HG03066 (cell line): ENCODE data around the gene RASIP1.
"Not testable (repeated sequence)": the region's sequence is repeated elsewhere in the genome, so short reads cannot be mapped to it uniquely, and the experiment has no call there.

Experiments used
- ATAC-seq: cut with Tn5 transposase; IDR thresholded peaks from one replicate; pipeline ENCODE4 v1.9.1; 2021; ENCODE audit warnings: low read depth; ENCODE audit not compliant: unreplicated experiment

RASIP1 gene, protein sequence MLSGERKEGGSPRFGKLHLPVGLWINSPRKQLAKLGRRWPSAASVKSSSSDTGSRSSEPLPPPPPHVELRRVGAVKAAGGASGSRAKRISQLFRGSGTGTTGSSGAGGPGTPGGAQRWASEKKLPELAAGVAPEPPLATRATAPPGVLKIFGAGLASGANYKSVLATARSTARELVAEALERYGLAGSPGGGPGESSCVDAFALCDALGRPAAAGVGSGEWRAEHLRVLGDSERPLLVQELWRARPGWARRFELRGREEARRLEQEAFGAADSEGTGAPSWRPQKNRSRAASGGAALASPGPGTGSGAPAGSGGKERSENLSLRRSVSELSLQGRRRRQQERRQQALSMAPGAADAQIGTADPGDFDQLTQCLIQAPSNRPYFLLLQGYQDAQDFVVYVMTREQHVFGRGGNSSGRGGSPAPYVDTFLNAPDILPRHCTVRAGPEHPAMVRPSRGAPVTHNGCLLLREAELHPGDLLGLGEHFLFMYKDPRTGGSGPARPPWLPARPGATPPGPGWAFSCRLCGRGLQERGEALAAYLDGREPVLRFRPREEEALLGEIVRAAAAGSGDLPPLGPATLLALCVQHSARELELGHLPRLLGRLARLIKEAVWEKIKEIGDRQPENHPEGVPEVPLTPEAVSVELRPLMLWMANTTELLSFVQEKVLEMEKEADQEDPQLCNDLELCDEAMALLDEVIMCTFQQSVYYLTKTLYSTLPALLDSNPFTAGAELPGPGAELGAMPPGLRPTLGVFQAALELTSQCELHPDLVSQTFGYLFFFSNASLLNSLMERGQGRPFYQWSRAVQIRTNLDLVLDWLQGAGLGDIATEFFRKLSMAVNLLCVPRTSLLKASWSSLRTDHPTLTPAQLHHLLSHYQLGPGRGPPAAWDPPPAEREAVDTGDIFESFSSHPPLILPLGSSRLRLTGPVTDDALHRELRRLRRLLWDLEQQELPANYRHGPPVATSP

GRCh38 chr19:48740164-48740972 is at the start of gene RASIP1:
Gene RASIP1, minus strand, starts transcription at chr19:48740610. Its CDS starts 328 bp downstream, at chr19:48740282.
- no peak for ATAC-seq

DNA sequence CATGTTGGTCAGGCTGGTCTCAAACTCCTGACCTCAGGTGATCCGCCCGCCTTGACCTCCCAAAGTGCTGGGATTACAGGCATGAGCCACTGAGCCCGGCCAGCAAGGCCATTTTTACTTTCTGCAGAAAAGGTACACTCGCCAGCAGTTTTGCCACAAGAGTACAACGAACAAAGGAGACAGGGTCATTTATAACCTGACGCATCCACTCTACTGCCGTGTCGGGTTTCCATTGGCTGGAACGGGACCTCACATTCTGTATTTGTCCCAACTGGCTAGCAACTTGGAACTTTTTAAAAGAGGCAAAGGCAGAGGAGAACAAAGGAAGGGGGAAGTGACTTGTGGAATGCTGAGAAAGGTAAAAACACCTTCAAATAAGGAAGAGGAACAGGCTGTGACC is 46.9 kb upstream of the RASIP1 start:
- not testable (repeated sequence) for ATAC-seq

GRCh38 chr19:48786422-48786821 is 46.0 kb upstream of the RASIP1 start:
- not testable (repeated sequence) for ATAC-seq

DNA sequence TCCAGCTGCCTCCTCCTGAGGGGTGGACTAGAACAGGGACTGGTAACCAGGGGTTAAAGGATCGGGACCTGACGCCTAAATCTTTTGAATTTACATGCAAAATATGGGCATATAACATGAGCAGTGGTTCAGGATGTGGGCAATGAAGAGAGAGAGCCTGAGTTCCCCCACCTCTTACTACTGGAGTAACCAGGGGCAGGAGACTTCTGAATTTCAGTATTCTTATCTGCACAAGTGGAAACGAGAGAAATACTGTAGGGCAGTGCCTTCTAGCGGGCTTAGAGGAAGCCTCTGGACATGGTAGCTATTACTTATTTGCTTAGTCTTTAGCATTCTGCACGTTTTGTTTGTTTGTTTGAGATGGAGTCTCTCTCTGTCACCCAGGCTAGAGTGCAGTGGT is 44.1 kb upstream of the RASIP1 start:
- ATAC-seq: no peak

- ATAC-seq: no peak
These were observed 40.4 kb upstream of the RASIP1 start for GRCh38 chr19:48780631-48781391.

GRCh38 chr19:48779636-48780035 is 39.2 kb upstream of the RASIP1 start:
- no peak for ATAC-seq

DNA sequence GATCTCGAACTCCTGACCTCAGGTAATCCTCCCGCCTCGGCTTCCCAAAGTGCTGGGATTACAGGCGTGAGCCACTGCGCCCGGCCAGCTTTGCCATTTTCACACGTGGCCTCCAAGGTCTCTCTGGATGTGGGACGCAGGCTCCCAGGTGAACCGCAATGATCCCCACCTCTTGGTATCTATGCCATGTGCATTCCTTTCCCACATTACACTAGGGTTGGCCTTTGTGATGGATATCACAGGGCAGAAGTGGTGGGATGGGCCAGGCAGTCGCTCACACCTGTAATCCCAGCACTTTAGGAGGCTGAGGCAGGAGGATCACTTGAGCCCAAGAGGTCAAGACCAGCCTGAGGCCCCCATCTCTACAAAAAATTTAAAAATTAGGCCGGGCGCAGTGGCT is 37.3 kb upstream of the RASIP1 start:
- ATAC-seq: no peak

DNA sequence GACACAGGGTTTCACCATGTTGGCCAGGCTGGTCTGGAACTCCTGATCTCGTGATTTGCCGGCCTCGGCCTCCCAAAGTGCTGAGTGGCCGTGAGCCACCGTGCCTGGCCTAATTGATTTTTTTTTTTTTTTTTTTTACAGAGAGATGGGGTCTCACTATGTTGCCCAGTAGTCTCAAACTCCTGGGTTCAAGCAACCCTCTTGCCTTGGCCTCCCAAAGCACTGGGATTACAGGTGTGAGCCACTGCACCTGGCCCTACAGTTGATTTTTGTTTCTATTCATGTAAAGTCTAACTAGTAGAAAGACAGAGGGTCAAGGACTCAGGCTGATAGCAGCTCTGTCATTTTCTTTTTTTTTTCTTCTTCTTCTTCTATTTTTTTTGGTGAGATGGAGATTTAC is 36.7 kb upstream of the RASIP1 start:
- no peak for ATAC-seq

DNA sequence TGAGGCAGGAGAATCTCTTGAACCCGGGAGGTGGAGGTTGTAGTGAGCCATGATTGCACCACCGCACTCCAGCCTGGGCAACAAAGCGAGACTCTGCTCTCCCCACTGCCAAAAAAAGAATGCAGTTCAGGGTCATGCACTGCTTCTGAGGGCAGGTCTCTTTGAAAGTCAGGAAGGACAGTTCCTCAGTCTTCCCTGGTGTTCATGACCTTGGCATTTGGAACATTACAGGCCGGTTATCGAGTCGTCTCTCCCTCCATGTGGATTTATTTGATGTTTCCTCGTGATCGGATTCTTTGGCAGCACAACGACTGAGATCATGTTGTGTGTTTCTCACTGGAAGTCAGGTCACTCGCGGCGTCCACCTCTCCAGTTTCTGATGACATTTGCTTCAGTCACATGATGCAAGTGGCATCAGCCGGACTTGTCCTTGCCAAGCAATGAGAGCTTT is 32.1 kb upstream of the RASIP1 start:
- no peak for ATAC-seq

- no peak for ATAC-seq
These were observed 30.5 kb upstream of the RASIP1 start for GRCh38 chr19:48770734-48771472.

DNA sequence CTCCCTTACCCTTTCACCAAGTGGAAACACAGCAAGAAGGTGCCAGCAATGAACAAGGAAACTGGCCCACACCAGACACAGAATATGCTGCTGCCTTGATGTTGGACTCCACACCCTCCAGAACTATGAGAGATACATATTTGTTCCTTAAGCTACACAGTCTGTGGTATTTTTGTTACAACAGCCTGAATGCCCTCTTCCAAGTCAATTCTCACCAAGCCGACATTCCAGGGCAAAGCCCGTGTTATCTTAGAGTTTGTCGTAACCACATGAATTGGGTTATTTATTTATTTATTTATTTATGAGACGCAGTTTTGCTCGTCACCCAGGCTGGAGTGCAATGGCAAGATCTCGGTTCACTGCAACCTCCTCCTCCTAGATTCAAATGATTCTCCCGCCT is 29.9 kb upstream of the RASIP1 start:
- no peak for ATAC-seq

GRCh38 chr19:48768994-48769713 is 28.7 kb upstream of the RASIP1 start:
- no peak for ATAC-seq

GRCh38 chr19:48768171-48768753 is 27.9 kb upstream of the RASIP1 start:
- ATAC-seq: not testable (repeated sequence)

DNA sequence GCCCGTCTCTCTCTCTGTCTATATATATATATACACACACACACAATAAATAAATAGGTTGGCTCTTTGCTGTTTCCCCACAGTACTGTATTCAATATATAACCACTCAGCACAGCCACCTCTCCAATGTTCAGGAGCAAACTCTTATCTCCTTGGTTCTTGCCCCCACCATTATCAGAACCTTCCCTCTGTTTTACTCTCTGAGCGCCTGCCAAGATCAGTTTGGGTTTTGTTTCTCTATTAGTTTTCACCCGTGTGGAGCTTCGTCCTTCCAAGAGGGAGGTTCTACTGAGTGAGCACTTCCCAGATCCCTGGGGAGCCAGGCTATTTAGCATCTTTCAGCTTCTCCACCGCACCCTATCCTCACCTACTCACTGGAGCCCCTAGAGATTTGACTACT is 25.4 kb upstream of the RASIP1 start:
- ATAC-seq: not testable (repeated sequence)

- ATAC-seq: no peak
These were observed 20.2 kb upstream of the RASIP1 start for GRCh38 chr19:48760504-48761205.

DNA sequence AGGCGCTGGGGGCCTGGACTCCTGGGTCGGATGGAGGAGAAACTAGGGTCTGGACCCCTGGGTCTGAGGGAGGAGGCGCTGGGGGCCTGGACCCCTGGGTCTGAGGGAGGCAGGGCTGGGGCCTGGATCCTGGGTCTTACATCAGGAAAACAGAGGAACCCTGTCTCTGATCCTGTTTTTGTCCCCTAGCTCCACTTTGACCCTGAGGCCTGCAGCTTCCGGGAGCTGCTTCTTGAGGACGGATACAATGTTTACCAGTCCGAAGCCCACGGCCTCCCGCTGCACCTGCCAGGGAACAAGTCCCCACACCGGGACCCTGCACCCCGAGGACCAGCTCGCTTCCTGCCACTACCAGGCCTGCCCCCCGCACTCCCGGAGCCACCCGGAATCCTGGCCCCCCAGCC is 17.3 kb upstream of the RASIP1 start:
- ATAC-seq: no peak

GRCh38 chr19:48757089-48757675 is 16.8 kb upstream of the RASIP1 start:
- ATAC-seq: no peak
